IPS-20b (cell line): ENCODE data around the gene MNX1.

Source experiments
- H3K27ac ChIP-seq: one replicate; pipeline ENCODE4 v1.5.1; 2013; ENCODE audit warnings: low read length
- H3K27me3 ChIP-seq: 2 replicates; pipeline ENCODE4 v1.6.1; 2013; ENCODE audit warnings: mild to moderate bottlenecking, low read length, inconsistent platforms; ENCODE audit not compliant: insufficient read depth
- H3K36me3 ChIP-seq: 2 replicates; pipeline ENCODE4 v1.6.1; 2013; ENCODE audit warnings: low read depth, mild to moderate bottlenecking, inconsistent platforms, low read length, moderate library complexity; ENCODE audit not compliant: insufficient read depth
- H3K4me1 ChIP-seq: 2 replicates; pipeline ENCODE4 v1.6.1; 2013; ENCODE audit warnings: mild to moderate bottlenecking, control low read depth, inconsistent platforms, low read length, moderate library complexity; ENCODE audit not compliant: insufficient read depth
- H3K4me3 ChIP-seq: 2 replicates; pipeline ENCODE4 v1.5.1; 2013; ENCODE audit warnings: mild to moderate bottlenecking, low read length, inconsistent platforms
- H3K9ac ChIP-seq: 2 replicates; pipeline ENCODE4 v1.6.1; 2013; ENCODE audit warnings: low read depth, mild to moderate bottlenecking, inconsistent platforms, low read length, moderate library complexity
- H3K9me3 ChIP-seq: 2 replicates; pipeline ENCODE4 v1.6.1; 2013; ENCODE audit warnings: mild to moderate bottlenecking, low read depth, low read length, inconsistent platforms; ENCODE audit not compliant: insufficient read depth

Gene MNX1

GRCh38 chr7:157018997-157019608, 8.6 kb upstream of the MNX1 start:
- peaks cover 11% of the 10 kb centered on the region; the same call in 1 of the 2 replicates for H3K9me3 ChIP-seq
- H3K4me3 ChIP-seq: peak overlapping the region; percentile 10; the same call in 1 of the 2 replicates
- H3K27ac ChIP-seq: no peak overlapping the region
- no peaks in the 10 kb centered on the region for H3K36me3 ChIP-seq
- H3K27me3 ChIP-seq: peaks cover 100% of the 10 kb centered on the region
- H3K9ac ChIP-seq: no peak overlapping the region
- H3K4me1 ChIP-seq: peaks cover 14% of the 10 kb centered on the region; the same call in 1 of the 2 replicates

- peaks cover 100% of the 10 kb centered on the region for H3K27me3 ChIP-seq
- H3K36me3 ChIP-seq: no peaks in the 10 kb centered on the region
- no peak overlapping the region for H3K27ac ChIP-seq
- H3K9ac ChIP-seq: no peak overlapping the region
- peaks cover 11% of the 10 kb centered on the region; the same call in 1 of the 2 replicates for H3K9me3 ChIP-seq
- H3K4me1 ChIP-seq: peaks cover 16% of the 10 kb centered on the region; the same call in 1 of the 2 replicates
- no peak overlapping the region for H3K4me3 ChIP-seq
Observed at GRCh38 chr7:157018328-157018996, 8.0 kb upstream of the MNX1 start.

GRCh38 chr7:157017603-157018327, 7.3 kb upstream of the MNX1 start:
- peaks cover 11% of the 10 kb centered on the region; the same call in 1 of the 2 replicates for H3K9me3 ChIP-seq
- H3K9ac ChIP-seq: no peak overlapping the region
- peaks cover 100% of the 10 kb centered on the region for H3K27me3 ChIP-seq
- no peak overlapping the region for H3K4me3 ChIP-seq
- H3K4me1 ChIP-seq: peaks cover 16% of the 10 kb centered on the region; the same call in 1 of the 2 replicates
- no peak overlapping the region for H3K27ac ChIP-seq
- no peaks in the 10 kb centered on the region for H3K36me3 ChIP-seq

- H3K4me1 ChIP-seq: peaks cover 16% of the 10 kb centered on the region; the same call in 1 of the 2 replicates
- H3K4me3 ChIP-seq: no peak overlapping the region
- H3K9me3 ChIP-seq: peaks cover 11% of the 10 kb centered on the region; the same call in 1 of the 2 replicates
- no peak overlapping the region for H3K9ac ChIP-seq
- H3K27me3 ChIP-seq: peaks cover 100% of the 10 kb centered on the region
- H3K36me3 ChIP-seq: no peaks in the 10 kb centered on the region
- H3K27ac ChIP-seq: no peak overlapping the region
Observed at GRCh38 chr7:157017149-157017548, 6.7 kb upstream of the MNX1 start.

GRCh38 chr7:157016352-157017041, 6.0 kb upstream of the MNX1 start:
- no peak overlapping the region for H3K27ac ChIP-seq
- peaks cover 100% of the 10 kb centered on the region for H3K27me3 ChIP-seq
- H3K4me3 ChIP-seq: no peak overlapping the region
- peaks cover 11% of the 10 kb centered on the region; the same call in 1 of the 2 replicates for H3K9me3 ChIP-seq
- no peak overlapping the region for H3K9ac ChIP-seq
- peaks cover 16% of the 10 kb centered on the region; the same call in 1 of the 2 replicates for H3K4me1 ChIP-seq
- no peaks in the 10 kb centered on the region for H3K36me3 ChIP-seq

GRCh38 chr7:157016024-157016351, 5.5 kb upstream of the MNX1 start:
- no peak overlapping the region for H3K4me3 ChIP-seq
- H3K36me3 ChIP-seq: no peaks in the 10 kb centered on the region
- H3K4me1 ChIP-seq: peaks cover 17% of the 10 kb centered on the region; the same call in 1 of the 2 replicates
- no peak overlapping the region for H3K9ac ChIP-seq
- peaks cover 100% of the 10 kb centered on the region for H3K27me3 ChIP-seq
- peaks cover 11% of the 10 kb centered on the region; the same call in 1 of the 2 replicates for H3K9me3 ChIP-seq
- no peak overlapping the region for H3K27ac ChIP-seq

GRCh38 chr7:157014635-157015555, 4.4 kb upstream of the MNX1 start:
- Histone ChIP-seq H3K9ac (no peak overlapping the region), H3K36me3 (no peaks in the 10 kb centered on the region), H3K9me3 (peaks cover 8% of the 10 kb centered on the region; the same call in 1 of the 2 replicates), H3K27me3 (peaks cover 100% of the 10 kb centered on the region), H3K4me3 (no peak overlapping the region), H3K27ac (no peak overlapping the region), H3K4me1 (peaks cover 18% of the 10 kb centered on the region; the same call in 1 of the 2 replicates)

- peaks cover 8% of the 10 kb centered on the region; the same call in 1 of the 2 replicates for H3K9me3 ChIP-seq
- no peak overlapping the region for H3K9ac ChIP-seq
- H3K27me3 ChIP-seq: peaks cover 98% of the 10 kb centered on the region
- H3K4me1 ChIP-seq: peaks cover 18% of the 10 kb centered on the region; the same call in 1 of the 2 replicates
- H3K27ac ChIP-seq: no peak overlapping the region
- no peaks in the 10 kb centered on the region for H3K36me3 ChIP-seq
- no peak overlapping the region for H3K4me3 ChIP-seq
Observed at GRCh38 chr7:157013602-157014549, 3.4 kb upstream of the MNX1 start.

- Histone ChIP-seq H3K27ac (no peak overlapping the region), H3K9ac (no peak overlapping the region), H3K4me3 (no peak overlapping the region), H3K27me3 (peaks cover 98% of the 10 kb centered on the region), H3K36me3 (no peaks in the 10 kb centered on the region), H3K4me1 (peaks cover 15% of the 10 kb centered on the region; the same call in 1 of the 2 replicates), H3K9me3 (peaks cover under 1% of the 10 kb centered on the region; the same call in 1 of the 2 replicates)
Observed at GRCh38 chr7:157013101-157013500, 2.6 kb upstream of the MNX1 start.

- H3K9ac ChIP-seq: no peak overlapping the region
- H3K4me3 ChIP-seq: no peak overlapping the region
- peaks cover 4% of the 10 kb centered on the region; the same call in 1 of the 2 replicates for H3K9me3 ChIP-seq
- no peaks in the 10 kb centered on the region for H3K36me3 ChIP-seq
- peaks cover 98% of the 10 kb centered on the region for H3K27me3 ChIP-seq
- no peak overlapping the region for H3K27ac ChIP-seq
- H3K4me1 ChIP-seq: peaks cover 12% of the 10 kb centered on the region
Observed at GRCh38 chr7:157012113-157012547, 1.7 kb upstream of the MNX1 start.
